GM13976 (cell line): ENCODE results near the gene SPATA6.

Experiments
- DNase-seq: peaks from one replicate; pipeline ENCODE4 v3.0.0; 2012; ENCODE audit warnings: low spot score
- CTCF ChIP-seq: IDR thresholded peaks from 2 replicates; pipeline ENCODE4 v1.5.1; 2012; ENCODE audit warnings: borderline replicate concordance, mild to moderate bottlenecking; ENCODE audit not compliant: insufficient read depth; ENCODE audit errors: extremely low read depth, missing control alignments, control extremely low read depth
- in situ Hi-C: fragments of 300-500 bp; cut with MboI; formaldehyde crosslinking; loops from one replicate; pipeline ENCODE4 v1.12.0; 2022; ENCODE audit warnings: low sequenced_read_pairs, mixed read lengths, inconsistent platforms; ENCODE audit not compliant: unreplicated experiment

SPATA6 gene

DNA sequence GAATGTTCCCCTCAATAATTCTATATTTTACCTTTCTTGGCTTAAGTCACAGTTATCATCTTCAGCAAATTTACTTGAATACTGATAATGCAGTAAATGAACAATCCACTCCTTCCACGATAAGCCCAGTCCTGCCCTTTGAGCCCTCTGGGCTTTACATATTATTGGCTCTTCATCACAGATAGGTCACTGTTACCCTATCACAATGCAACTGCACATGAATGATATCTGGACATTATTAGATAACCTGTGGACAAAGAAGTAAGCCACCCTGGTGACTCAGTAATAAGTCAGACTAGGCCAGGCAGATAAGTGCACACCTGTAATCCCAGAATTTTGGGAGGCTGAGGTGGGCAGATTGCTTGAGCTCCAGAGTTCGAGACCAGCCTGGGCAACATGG is 69.4 kb downstream of the SPATA6 start:
- DNase-seq: no peak
- in situ Hi-C loops: no loop called here
- no peak for TF ChIP-seq CTCF

DNA sequence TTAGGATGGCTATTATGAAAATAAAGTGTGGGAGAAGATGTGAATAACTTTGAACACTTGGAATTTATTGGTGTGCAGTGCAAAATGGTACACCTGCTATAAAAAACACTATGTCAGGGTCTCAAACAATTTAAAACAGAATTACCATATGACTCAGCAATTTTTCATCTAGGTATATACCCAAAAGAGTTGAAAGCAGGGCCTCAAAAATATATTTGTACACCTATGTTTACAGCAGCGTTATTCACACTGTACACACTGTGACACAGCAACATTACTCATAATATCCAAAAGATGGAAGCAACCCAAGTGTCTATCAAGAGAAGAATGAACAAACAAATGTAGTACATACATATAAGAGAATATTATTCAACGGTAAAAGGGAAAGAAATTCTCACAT is 75.8 kb downstream of the SPATA6 start:
- in situ Hi-C loops: no loop called here
- TF ChIP-seq CTCF: no peak
- DNase-seq: no peak

DNA sequence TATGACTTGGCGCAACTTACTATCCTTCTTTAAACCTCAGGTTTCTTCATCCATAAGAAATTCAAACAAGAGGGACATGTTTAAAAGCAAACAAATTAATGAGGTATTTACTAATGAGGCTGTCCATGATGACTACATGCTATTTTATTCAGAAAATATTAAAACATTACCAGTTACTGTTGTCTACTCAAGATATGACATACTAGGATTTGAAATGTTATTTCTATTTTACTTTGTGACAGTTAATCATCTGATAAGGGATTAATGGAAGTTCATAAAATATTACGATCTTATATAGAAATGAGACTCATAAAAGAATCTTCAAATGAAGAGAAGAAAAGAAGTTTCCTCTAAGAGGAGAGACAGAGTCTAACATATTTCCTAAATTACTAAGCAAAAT is 80.1 kb downstream of the SPATA6 start:
- no peak for DNase-seq
- in situ Hi-C loops: no loop called here
- TF ChIP-seq CTCF: no peak

- no peak for TF ChIP-seq CTCF
- in situ Hi-C loops: no loop called here
- no peak for DNase-seq
Measured at GRCh38 chr1:48387409-48387808, 84.6 kb downstream of the SPATA6 start.

- DNase-seq: no peak
- no peak for TF ChIP-seq CTCF
- in situ Hi-C loops: no loop called here
Measured at GRCh38 chr1:48374785-48375184, 97.2 kb downstream of the SPATA6 start.

- DNase-seq: no peak
- in situ Hi-C loops: no loop called here
- no peak for TF ChIP-seq CTCF
Measured at GRCh38 chr1:48371598-48371997, 100.4 kb downstream of the SPATA6 start.

- DNase-seq: no peak
- in situ Hi-C loops: no loop called here
- TF ChIP-seq CTCF: no peak
Measured at GRCh38 chr1:48362901-48363300, 109.1 kb downstream of the SPATA6 start.
